Esophagus muscularis mucosa (tissue), 4 donors: ENCODE data around the gene PKDCC. TPM values are rescaled to one million over a fixed set of nuclear protein-coding genes. Genes with fewer than 3 reads are reported as not detected.
"Not testable (repeated sequence)": the region's sequence is repeated elsewhere in the genome, so short reads cannot be mapped to it uniquely, and the experiment has no call there.

ENCODE experiments used
- DNase-seq: peaks from one replicate; pipeline ENCODE4 v3.0.0-alpha.2; 2017; ENCODE audit errors: extremely low spot score
- H3K27ac ChIP-seq, 4 donors: fragments of 200-600 bp; sonication (generic); replicated peaks in 1 of 4; 1 replicate in 3 of 4; 2 replicates in 1 of 4; pipeline ENCODE4 v1.5.1; 2016 to 2019; ENCODE audit warnings: mild to moderate bottlenecking in 1 of 4
- H3K27me3 ChIP-seq, 4 donors: fragments of 200-600 bp; sonication (generic); one replicate each; pipeline versions ENCODE4 v1.5.1 to v1.6.0; 2016 to 2019
- H3K36me3 ChIP-seq, 4 donors: fragments of 200-600 bp; sonication (generic); one replicate each; pipeline ENCODE4 v1.5.1; 2016 to 2019
- H3K4me1 ChIP-seq, 4 donors: fragments of 200-600 bp; sonication (generic); one replicate each; pipeline ENCODE4 v1.5.1; 2016 to 2019
- H3K4me3 ChIP-seq, 4 donors: fragments of 200-600 bp; sonication (generic); 1 replicate in 2 of 4; 2 replicates in 2 of 4; pipeline ENCODE4 v1.5.1; 2016 to 2019; ENCODE audit warnings: mild to moderate bottlenecking in 4 of 4, moderate library complexity in 1 of 4
- H3K9me3 ChIP-seq, 4 donors: fragments of 200-600 bp; sonication (generic); 1 replicate in 3 of 4; 2 replicates in 1 of 4; pipeline ENCODE4 v1.5.1; 2016 to 2019
- EP300 ChIP-seq: sonication (generic); formaldehyde crosslinking; IDR thresholded peaks from one replicate; pipeline ENCODE4 v1.6.1; 2017; ENCODE audit warnings: antibody characterized with exemption
- POLR2A ChIP-seq: fragments of 450-650 bp; IDR thresholded peaks from one replicate; pipeline ENCODE4 v1.6.1; 2017; ENCODE audit warnings: antibody characterized with exemption, moderate library complexity, mild to moderate bottlenecking, low read depth
- POLR2AphosphoS5 ChIP-seq, 2 donors: sonication (generic); formaldehyde crosslinking; IDR thresholded peaks; one replicate each; pipeline ENCODE4 v1.6.1; 2017; ENCODE audit warnings: antibody characterized with exemption in 2 of 2
- WGBS: methylation state at CpG from one replicate; pipeline ENCODE4 v1.1.5; 2018; 5-methylcytosine and 5-hydroxymethylcytosine counted together
- intact Hi-C: fragments of 100-400 bp; cut with DNase I; formaldehyde crosslinking; loops from one replicate; pipeline ENCODE4 v1.15.1; 2023
- total RNA-seq, 4 donors: library from RNA; depleted of rRNA; stranded (reverse); fragments of >200 nt; gene quantifications; one replicate each; pipeline versions ENCODE4 v1.1.0 to v1.2.1, GENCODE V29; 2016
- TF ChIP-seq, protein P1 (sequence below), 3 experiments: fragments of 200-600 bp in 2 of 3; fragments of 450-650 bp in 1 of 3; sonication (generic) in 2 of 3; IDR thresholded peaks; one replicate each; pipeline ENCODE4 v1.5.1; 2017 to 2019; ENCODE audit warnings: antibody characterized with exemption in 3 of 3, mild to moderate bottlenecking in 2 of 3, moderate library complexity in 1 of 3

PKDCC gene
- total RNA-seq, 4 donors from 2014 or later, result 102 to 290 (median 208) TPM

DNA sequence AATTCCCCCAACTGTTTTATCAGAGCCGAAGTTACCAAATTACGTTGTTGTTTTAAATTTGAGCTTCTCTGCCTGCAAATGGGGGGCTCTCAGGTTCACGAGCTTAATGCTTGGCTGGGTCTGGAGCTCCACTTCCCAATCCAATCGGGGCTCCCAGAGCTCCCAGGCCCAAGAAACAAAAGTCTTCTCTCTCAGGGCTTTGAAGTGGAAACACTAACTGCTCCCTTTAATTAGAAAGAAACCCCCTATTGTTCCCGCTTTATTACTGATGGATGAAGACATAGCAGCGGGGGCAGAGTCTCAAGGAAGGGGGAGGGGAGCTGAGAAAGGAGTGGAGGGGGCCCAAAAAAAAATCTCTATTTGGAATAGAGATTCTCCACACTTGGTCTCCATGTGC lies 15.6 kb upstream of the PKDCC start:
- 70% methylated on average over 6 of the region's 6 CpGs for WGBS
- DNase-seq, result no peak
- no peak overlapping the region for H3K27ac ChIP-seq

DNA sequence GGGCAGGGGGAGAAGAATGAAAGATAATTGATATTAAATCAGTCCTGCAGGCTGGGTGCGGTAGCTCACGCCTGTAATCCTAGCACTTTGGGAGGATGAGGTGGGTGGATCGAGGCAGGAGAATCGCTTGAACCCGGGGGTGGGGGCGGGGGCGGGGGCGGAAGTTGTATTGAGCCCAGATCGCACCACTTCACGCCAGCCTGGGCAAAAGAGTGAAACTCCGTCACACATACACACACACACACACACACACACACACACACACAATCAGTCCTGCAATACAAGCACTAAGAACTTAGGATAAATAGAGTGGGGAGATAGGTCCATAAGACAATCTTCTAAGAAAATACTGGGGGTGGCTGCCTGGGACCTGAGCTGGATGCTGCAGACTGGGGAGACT lies 15.1 kb upstream of the PKDCC start:
- Histone ChIP-seq H3K9me3 (no peaks in the 10 kb centered on the region), H3K36me3 (no peaks in the 10 kb centered on the region), H3K27me3 (no peaks in the 10 kb centered on the region), H3K27ac (no peak overlapping the region), H3K4me1 (peaks cover 0 to 3% (median 0%) of the 10 kb centered on the region in 4 donors), H3K4me3 (no peak overlapping the region)
- no peak for TF ChIP-seq POLR2AphosphoS5 (IDR thresholded peaks at IDR 0.05)
- TF ChIP-seq, protein P1, sequence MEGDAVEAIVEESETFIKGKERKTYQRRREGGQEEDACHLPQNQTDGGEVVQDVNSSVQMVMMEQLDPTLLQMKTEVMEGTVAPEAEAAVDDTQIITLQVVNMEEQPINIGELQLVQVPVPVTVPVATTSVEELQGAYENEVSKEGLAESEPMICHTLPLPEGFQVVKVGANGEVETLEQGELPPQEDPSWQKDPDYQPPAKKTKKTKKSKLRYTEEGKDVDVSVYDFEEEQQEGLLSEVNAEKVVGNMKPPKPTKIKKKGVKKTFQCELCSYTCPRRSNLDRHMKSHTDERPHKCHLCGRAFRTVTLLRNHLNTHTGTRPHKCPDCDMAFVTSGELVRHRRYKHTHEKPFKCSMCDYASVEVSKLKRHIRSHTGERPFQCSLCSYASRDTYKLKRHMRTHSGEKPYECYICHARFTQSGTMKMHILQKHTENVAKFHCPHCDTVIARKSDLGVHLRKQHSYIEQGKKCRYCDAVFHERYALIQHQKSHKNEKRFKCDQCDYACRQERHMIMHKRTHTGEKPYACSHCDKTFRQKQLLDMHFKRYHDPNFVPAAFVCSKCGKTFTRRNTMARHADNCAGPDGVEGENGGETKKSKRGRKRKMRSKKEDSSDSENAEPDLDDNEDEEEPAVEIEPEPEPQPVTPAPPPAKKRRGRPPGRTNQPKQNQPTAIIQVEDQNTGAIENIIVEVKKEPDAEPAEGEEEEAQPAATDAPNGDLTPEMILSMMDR (IDR thresholded peaks at IDR 0.05), result no peak
- TF ChIP-seq EP300, result no peak
- no peak for TF ChIP-seq POLR2A
- 88% methylated on average over 11 of the region's 11 CpGs for WGBS
- DNase-seq, result no peak
- intact Hi-C loops, result no loop called here

More for the DNA sequence above, 15.6 kb upstream of the PKDCC start:
- intact Hi-C loops, result no loop called here
- Histone ChIP-seq H3K4me3 (no peak overlapping the region), H3K36me3 (no peaks in the 10 kb centered on the region), H3K27me3 (no peaks in the 10 kb centered on the region), H3K9me3 (no peaks in the 10 kb centered on the region), H3K4me1 (peaks cover 0 to 3% (median 0%) of the 10 kb centered on the region in 4 donors)
- TF ChIP-seq POLR2A (no peak), POLR2AphosphoS5 (IDR thresholded peaks at IDR 0.05) (no peak), EP300 (no peak)
- TF ChIP-seq, protein P1 (IDR thresholded peaks at IDR 0.05), result no peak

DNA sequence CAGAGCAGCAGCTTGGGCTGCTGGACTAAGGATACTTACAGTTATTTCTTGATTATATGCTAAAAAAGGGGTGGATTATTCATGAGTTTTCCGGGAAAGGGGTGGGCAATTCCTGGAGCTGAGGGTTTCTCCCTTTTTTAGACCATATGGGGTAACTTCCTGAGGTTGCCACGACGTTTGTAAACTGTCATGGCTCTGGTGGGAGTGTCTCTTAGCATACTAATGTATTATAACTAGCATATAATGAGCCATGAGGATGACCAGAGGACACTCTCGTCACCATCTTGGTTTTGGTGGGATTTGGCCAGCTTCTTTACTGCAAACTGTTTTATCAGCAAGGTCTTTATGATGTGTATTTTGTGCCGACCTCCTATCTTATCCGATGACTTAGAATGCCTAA lies 13.7 kb upstream of the PKDCC start:
- H3K27ac ChIP-seq, H3K4me3 ChIP-seq, H3K9me3 ChIP-seq, H3K36me3 ChIP-seq, H3K4me1 ChIP-seq, DNase-seq, intact Hi-C loops, H3K27me3 ChIP-seq: not testable (repeated sequence)
- 88% methylated on average over 6 of the region's 6 CpGs for WGBS

DNA sequence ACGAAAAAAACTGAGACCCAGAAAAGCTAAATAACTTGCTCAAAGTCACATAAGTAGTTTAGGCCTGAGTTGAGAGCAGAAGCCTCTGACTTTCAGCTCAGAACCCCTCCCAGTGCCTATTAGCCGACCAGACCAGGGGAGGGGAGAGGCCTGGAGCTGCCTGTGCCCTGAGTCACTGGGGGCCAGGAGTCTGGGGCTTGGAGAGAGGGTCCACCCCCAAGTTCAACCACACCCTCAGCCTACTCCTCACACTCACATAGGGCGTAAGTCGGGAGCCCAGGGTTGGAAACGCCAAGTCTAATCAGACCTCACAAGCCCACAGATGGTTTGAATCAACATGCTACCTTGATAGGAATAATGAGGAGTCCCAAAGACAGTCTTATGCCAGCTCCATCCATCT lies 12.6 kb upstream of the PKDCC start:
- no peaks in the 10 kb centered on the region for H3K9me3 ChIP-seq
- H3K27ac ChIP-seq, result no peak overlapping the region
- DNase-seq, result no peak
- intact Hi-C loops, result no loop called here
- no peak for TF ChIP-seq POLR2AphosphoS5 (IDR thresholded peaks at IDR 0.05)
- no peak for TF ChIP-seq POLR2A
- TF ChIP-seq EP300, result no peak
- TF ChIP-seq, protein P1 (IDR thresholded peaks at IDR 0.05), result no peak
- H3K4me3 ChIP-seq, result no peak overlapping the region
- H3K4me1 ChIP-seq, result no peaks in the 10 kb centered on the region
- no peaks in the 10 kb centered on the region for H3K36me3 ChIP-seq
- 76% methylated on average over 4 of the region's 5 CpGs for WGBS
- H3K27me3 ChIP-seq, result no peaks in the 10 kb centered on the region

DNA sequence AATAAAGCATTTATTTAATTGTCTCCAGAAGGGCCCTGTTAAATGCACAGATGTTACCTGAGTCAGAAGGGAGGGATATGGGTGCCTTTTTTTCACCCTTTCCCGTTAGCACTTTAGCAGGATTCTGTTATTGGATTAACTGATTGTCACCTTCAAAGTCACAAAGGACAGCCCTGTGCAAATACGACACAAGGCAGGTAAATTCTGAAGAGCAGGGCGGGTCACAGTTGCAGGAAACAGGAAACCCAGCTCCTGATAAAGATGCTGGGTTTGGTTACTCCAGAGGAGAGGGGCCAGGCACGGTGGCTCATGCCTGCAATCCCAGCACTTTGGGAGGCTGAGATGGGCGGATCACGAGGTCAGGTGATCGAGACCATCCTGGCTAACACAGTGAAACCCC lies 11.4 kb upstream of the PKDCC start:
- intact Hi-C loops, result no loop called here

More for the DNA sequence above, 11.4 kb upstream of the PKDCC start:
- H3K27me3 ChIP-seq, result no peaks in the 10 kb centered on the region
- WGBS, result 85% methylated on average over 7 of the region's 7 CpGs
- no peak overlapping the region for H3K27ac ChIP-seq
- no peaks in the 10 kb centered on the region for H3K4me1 ChIP-seq
- no peaks in the 10 kb centered on the region for H3K36me3 ChIP-seq
- no peak for TF ChIP-seq POLR2A
- TF ChIP-seq, protein P1 (IDR thresholded peaks at IDR 0.05), result no peak
- TF ChIP-seq POLR2AphosphoS5 (IDR thresholded peaks at IDR 0.05), result no peak
- no peak for TF ChIP-seq EP300
- no peaks in the 10 kb centered on the region for H3K9me3 ChIP-seq
- H3K4me3 ChIP-seq, result no peak overlapping the region
- no peak for DNase-seq
